GM12878 (cell line): ENCODE results near the gene PATE4. TPM values are rescaled to one million over a fixed set of nuclear protein-coding genes. Genes with fewer than 3 reads are reported as not detected.

Experiments used
- ATAC-seq: fragments of 200-7000 bp; cut with Tn5 transposase; 3 replicates; pipeline ENCODE4 v1.9.1; 2020; ENCODE audit warnings: mild to moderate bottlenecking, moderate library complexity
- BruUV-seq: library from RNA; stranded (reverse); fragments of 400-500 nt; replicated peaks from 2 replicates; lab custom pipeline; 2021; lab: Mats Ljungman, UMichigan
- CTCF ChIA-PET: fragments of 300-600 bp; sonication (Branson Sonifier 250); formaldehyde crosslinking; extraction: SDS; loops from one replicate; lab custom pipeline; 2021; ENCODE audit warnings: inconsistent platforms; lab: Yijun Ruan, JAX
- POLR2A ChIA-PET: fragments of 350-600 bp; formaldehyde crosslinking; extraction: SDS; loops from one replicate; lab custom pipeline; 2021; ENCODE audit warnings: inconsistent platforms; lab: Charles Lee
- RAD21 ChIA-PET: fragments of 300-600 bp; sonication (Branson Sonifier 250); formaldehyde crosslinking; loops from one replicate; lab custom pipeline; 2023; ENCODE audit warnings: antibody characterized with exemption; ENCODE audit not compliant: unreplicated experiment; lab: Charles Lee
- SMC1A ChIA-PET: fragments of 300-600 bp; sonication (Branson Sonifier 250); formaldehyde crosslinking; loops from one replicate; lab custom pipeline; 2023; ENCODE audit not compliant: unreplicated experiment, uncharacterized antibody; lab: Charles Lee
- DNase-seq: peaks from one replicate; pipeline ENCODE4 v3.0.0-alpha.2; 2011; ENCODE audit warnings: low read depth, low spot score
- FAIRE-seq: peaks from 3 replicates; lab custom pipeline; 2011; peaks lifted over from hg19 to GRCh38; lab: Jason Lieb, UNC
- H2AFZ ChIP-seq: 2 replicates; pipeline ENCODE4 v1.6.0; 2011; ENCODE audit warnings: low read depth, low read length, control low read depth; ENCODE audit not compliant: control insufficient read depth
- H3K27ac ChIP-seq: 2 replicates; pipeline ENCODE4 v1.5.1; 2011; ENCODE audit warnings: control low read depth; ENCODE audit not compliant: control insufficient read depth, insufficient read depth
- H3K27me3 ChIP-seq, 2 experiments: replicated peaks in 1 of 2; 2 replicates each; pipeline versions ENCODE4 v1.6.0 to v1.6.1; 2011; ENCODE audit warnings: low read length in 1 of 2; ENCODE audit not compliant: control insufficient read depth in 2 of 2, insufficient read depth in 2 of 2
- H3K36me3 ChIP-seq, 2 experiments: 2 replicates each; pipeline ENCODE4 v1.5.1; 2011; ENCODE audit warnings: low read length in 1 of 2; ENCODE audit not compliant: control insufficient read depth in 2 of 2, insufficient read depth in 2 of 2
- H3K4me1 ChIP-seq: 2 replicates; pipeline ENCODE4 v1.6.1; 2011; ENCODE audit warnings: mild to moderate bottlenecking, low read length, moderate library complexity, mixed read lengths; ENCODE audit not compliant: control insufficient read depth, insufficient read depth
- H3K4me2 ChIP-seq: 2 replicates; pipeline ENCODE4 v1.6.0; 2011; ENCODE audit warnings: control low read depth; ENCODE audit not compliant: control insufficient read depth, insufficient read depth
- H3K4me3 ChIP-seq: fragments of 200-600 bp; sonication (generic); 2 replicates; pipeline ENCODE4 v1.5.1; 2016
- H3K79me2 ChIP-seq: 2 replicates; pipeline ENCODE4 v1.6.0; 2011; ENCODE audit warnings: low read length; ENCODE audit not compliant: control insufficient read depth, insufficient read depth
- H3K9ac ChIP-seq: 2 replicates; pipeline ENCODE4 v1.8.0; 2011; ENCODE audit warnings: low read length, control low read depth, mixed read lengths; ENCODE audit not compliant: control insufficient read depth, insufficient read depth
- H3K9me3 ChIP-seq: replicated peaks from 3 replicates; pipeline ENCODE4 v1.5.1; 2011; ENCODE audit warnings: mild to moderate bottlenecking, low read length; ENCODE audit not compliant: control insufficient read depth, insufficient read depth
- H4K20me1 ChIP-seq: 2 replicates; pipeline ENCODE4 v1.6.0; 2011; ENCODE audit not compliant: control insufficient read depth, insufficient read depth
- BMI1 ChIP-seq: fragments of 450-650 bp; IDR thresholded peaks from 2 replicates; pipeline ENCODE4 v1.6.1; 2016; ENCODE audit warnings: mild to moderate bottlenecking, moderate library complexity, borderline replicate concordance
- EP300 ChIP-seq, 2 experiments: fragments of 150-350 bp in 1 of 2; IDR thresholded peaks; 2 replicates each; pipeline ENCODE4 v1.6.1; 2011 to 2012; ENCODE audit warnings: low read depth in 2 of 2, low read length in 2 of 2, borderline replicate concordance in 1 of 2, improper control_type of control experiment in 1 of 2, inconsistent platforms in 1 of 2; ENCODE audit not compliant: control insufficient read depth in 1 of 2
- FOXK2 ChIP-seq: fragments of 450-650 bp; IDR thresholded peaks from 2 replicates; pipeline ENCODE4 v1.6.1; 2017; ENCODE audit warnings: mild to moderate bottlenecking, moderate library complexity
- HCFC1 ChIP-seq: fragments of 150-350 bp; IDR thresholded peaks from 2 replicates; pipeline ENCODE4 v1.6.1; 2014; ENCODE audit warnings: low read length
- IKZF1 ChIP-seq: fragments of 450-650 bp; conservative IDR thresholded peaks from 2 replicates; pipeline ENCODE4 v1.6.1; 2017; ENCODE audit warnings: antibody characterized with exemption, mild to moderate bottlenecking
- NBN ChIP-seq: fragments of 450-650 bp; IDR thresholded peaks from 2 replicates; pipeline ENCODE4 v1.6.1; 2016
- NFXL1 ChIP-seq: fragments of 450-650 bp; IDR thresholded peaks from 2 replicates; pipeline ENCODE4 v1.6.1; 2017; ENCODE audit warnings: antibody characterized with exemption, mild to moderate bottlenecking, borderline replicate concordance
- POU2F2 ChIP-seq: IDR thresholded peaks from 3 replicates; pipeline ENCODE4 v1.6.1; 2011; ENCODE audit warnings: low read depth, mild to moderate bottlenecking, low read length, borderline replicate concordance
- SKIL ChIP-seq: fragments of 450-650 bp; IDR thresholded peaks from 2 replicates; pipeline ENCODE4 v1.6.1; 2017; ENCODE audit warnings: mild to moderate bottlenecking, low read depth, inconsistent platforms; ENCODE audit not compliant: poor library complexity, severe bottlenecking
- SMAD1 ChIP-seq: fragments of 450-650 bp; IDR thresholded peaks from 2 replicates; pipeline ENCODE4 v1.6.1; 2018; ENCODE audit warnings: mild to moderate bottlenecking, low read depth; ENCODE audit not compliant: partially characterized antibody
- SRF ChIP-seq, 2 experiments: IDR thresholded peaks; 2 replicates each; pipeline ENCODE4 v1.6.1; 2011; ENCODE audit warnings: low read depth in 2 of 2, low read length in 2 of 2, mild to moderate bottlenecking in 1 of 2, moderate library complexity in 1 of 2
- TARDBP ChIP-seq: IDR thresholded peaks from 2 replicates; pipeline ENCODE4 v1.6.1; 2016; ENCODE audit warnings: borderline replicate concordance
- TCF12 ChIP-seq: IDR thresholded peaks from 2 replicates; pipeline ENCODE4 v1.6.1; 2011; ENCODE audit warnings: low read depth, mild to moderate bottlenecking, low read length
- TCF7 ChIP-seq: IDR thresholded peaks from 2 replicates; pipeline ENCODE4 v1.6.1; 2014; ENCODE audit warnings: antibody characterized with exemption, borderline replicate concordance
- YBX1 ChIP-seq: fragments of 450-650 bp; IDR thresholded peaks from 2 replicates; pipeline ENCODE4 v1.6.1; 2016; ENCODE audit warnings: antibody characterized with exemption
- ZSCAN29 ChIP-seq: fragments of 450-650 bp; IDR thresholded peaks from 2 replicates; pipeline ENCODE4 v1.6.1; 2017; ENCODE audit warnings: mild to moderate bottlenecking, moderate library complexity
- WGBS: methylation state at CpG from one replicate; pipeline ENCODE4 v1.1.6; 2016; ENCODE audit warnings: low lambda C conversion rate; ENCODE audit not compliant: insufficient replicate concordance, insufficient coverage; ENCODE audit errors: missing lambda C conversion rate; 5-methylcytosine and 5-hydroxymethylcytosine counted together
- in situ Hi-C: fragments of 300-500 bp; cut with MboI; formaldehyde crosslinking; loops from 9 replicates; pipeline ENCODE4 v1.14.3; 2018; ENCODE audit warnings: mixed read lengths
- intact Hi-C: fragments of 100-400 bp; cut with micrococcal nuclease; formaldehyde crosslinking; loops from one replicate; pipeline ENCODE4 v1.14.2; 2022; ENCODE audit not compliant: unreplicated experiment
- polyA plus RNA-seq, 11 experiments: library from polyadenylated mRNA; depleted of rRNA in 4 of 11; unstranded in 6 of 11; stranded (reverse) in 5 of 11; fragments of >200 nt; fragmentation: Nextera tagmentation in 4 of 11; fragmentation: Illumina TruSeq in 1 of 11; extraction: Ambion mirVana in 4 of 11; extraction: Trizol in 1 of 11; gene quantifications; 1 replicate in 1 of 11; 2 replicates in 10 of 11; pipeline versions ENCODE4 v1.2.1 to v1.2.3, GENCODE V29; 2011 to 2016; ENCODE audit warnings: inconsistent platforms in 2 of 11, missing spikeins in 2 of 11, low read depth in 1 of 11
- total RNA-seq, 4 experiments: library from RNA; depleted of rRNA in 3 of 4; stranded (reverse); fragments of >200 nt in 3 of 4; fragmentation: Illumina TruSeq in 1 of 4; extraction: Trizol in 1 of 4; gene quantifications; 2 replicates each; pipeline versions ENCODE4 v1.2.1 to v1.2.3, GENCODE V29; 2013 to 2021
- TF ChIP-seq, protein P1 (sequence below): fragments of 450-650 bp; IDR thresholded peaks from 2 replicates; pipeline ENCODE4 v1.6.1; 2016; ENCODE audit warnings: mild to moderate bottlenecking
- TF ChIP-seq, protein P2 (sequence below): IDR thresholded peaks from 2 replicates; pipeline ENCODE4 v1.6.1; 2011; ENCODE audit warnings: mild to moderate bottlenecking, low read depth, low read length, moderate library complexity; ENCODE audit not compliant: insufficient replicate concordance
- TF ChIP-seq, protein P3 (sequence below): fragments of 450-650 bp; IDR thresholded peaks from 2 replicates; pipeline ENCODE4 v1.6.1; 2014; ENCODE audit warnings: mild to moderate bottlenecking

PATE4 gene
- total and polyA plus RNA-seq, 10 of the 15 experiments (the other 5 are each of a cell fraction or from before 2014, with no cell fraction given): 0.17 TPM; not detected in 9

GRCh38 chr11:125869521-125869920 lies 36.4 kb downstream of the PATE4 start:
- Histone ChIP-seq H3K9me3 (peaks cover 5% of the 10 kb centered on the region; the same call in 2 of the 3 replicates), H3K4me2 (no peak overlapping the region), H3K27me3 (no peaks in the 10 kb centered on the region; a peak in 1 of 4 replicates), H3K79me2 (no peaks in the 10 kb centered on the region), H3K9ac (no peak overlapping the region), H3K4me3 (no peak overlapping the region), H2AFZ (no peak overlapping the region), H4K20me1 (no peaks in the 10 kb centered on the region), H3K36me3 (no peaks in the 10 kb centered on the region), H3K4me1 (no peaks in the 10 kb centered on the region), H3K27ac (no peak overlapping the region)
- ATAC-seq (no peak), FAIRE-seq (no peak), DNase-seq (no peak)
- TF ChIP-seq TCF12 (no peak), YBX1 (no peak), NBN (no peak), HCFC1 (no peak), ZSCAN29 (no peak), NFXL1 (no peak), EP300 (IDR thresholded peaks at IDR 0.05; ENCODE audit: borderline replicate concordance in 1 of 2, control insufficient read depth in 1 of 2, low read depth in 2 of 2, low read length in 2 of 2) (no peak), FOXK2 (no peak), BMI1 (no peak), SKIL (no peak), TCF7 (no peak), SMAD1 (no peak), SRF (IDR thresholded peaks at IDR 0.05; ENCODE audit: low read depth in 2 of 2, low read length in 2 of 2) (no peak), TARDBP (no peak), IKZF1 (no peak), POU2F2 (no peak)
- TF ChIP-seq, protein P1, sequence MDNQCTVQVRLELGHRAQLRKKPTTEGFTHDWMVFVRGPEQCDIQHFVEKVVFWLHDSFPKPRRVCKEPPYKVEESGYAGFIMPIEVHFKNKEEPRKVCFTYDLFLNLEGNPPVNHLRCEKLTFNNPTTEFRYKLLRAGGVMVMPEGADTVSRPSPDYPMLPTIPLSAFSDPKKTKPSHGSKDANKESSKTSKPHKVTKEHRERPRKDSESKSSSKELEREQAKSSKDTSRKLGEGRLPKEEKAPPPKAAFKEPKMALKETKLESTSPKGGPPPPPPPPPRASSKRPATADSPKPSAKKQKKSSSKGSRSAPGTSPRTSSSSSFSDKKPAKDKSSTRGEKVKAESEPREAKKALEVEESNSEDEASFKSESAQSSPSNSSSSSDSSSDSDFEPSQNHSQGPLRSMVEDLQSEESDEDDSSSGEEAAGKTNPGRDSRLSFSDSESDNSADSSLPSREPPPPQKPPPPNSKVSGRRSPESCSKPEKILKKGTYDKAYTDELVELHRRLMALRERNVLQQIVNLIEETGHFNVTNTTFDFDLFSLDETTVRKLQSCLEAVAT: no peak
- TF ChIP-seq, protein P2, sequence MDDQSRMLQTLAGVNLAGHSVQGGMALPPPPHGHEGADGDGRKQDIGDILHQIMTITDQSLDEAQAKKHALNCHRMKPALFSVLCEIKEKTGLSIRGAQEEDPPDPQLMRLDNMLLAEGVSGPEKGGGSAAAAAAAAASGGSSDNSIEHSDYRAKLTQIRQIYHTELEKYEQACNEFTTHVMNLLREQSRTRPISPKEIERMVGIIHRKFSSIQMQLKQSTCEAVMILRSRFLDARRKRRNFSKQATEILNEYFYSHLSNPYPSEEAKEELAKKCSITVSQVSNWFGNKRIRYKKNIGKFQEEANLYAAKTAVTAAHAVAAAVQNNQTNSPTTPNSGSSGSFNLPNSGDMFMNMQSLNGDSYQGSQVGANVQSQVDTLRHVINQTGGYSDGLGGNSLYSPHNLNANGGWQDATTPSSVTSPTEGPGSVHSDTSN: no peak
- TF ChIP-seq, protein P3, sequence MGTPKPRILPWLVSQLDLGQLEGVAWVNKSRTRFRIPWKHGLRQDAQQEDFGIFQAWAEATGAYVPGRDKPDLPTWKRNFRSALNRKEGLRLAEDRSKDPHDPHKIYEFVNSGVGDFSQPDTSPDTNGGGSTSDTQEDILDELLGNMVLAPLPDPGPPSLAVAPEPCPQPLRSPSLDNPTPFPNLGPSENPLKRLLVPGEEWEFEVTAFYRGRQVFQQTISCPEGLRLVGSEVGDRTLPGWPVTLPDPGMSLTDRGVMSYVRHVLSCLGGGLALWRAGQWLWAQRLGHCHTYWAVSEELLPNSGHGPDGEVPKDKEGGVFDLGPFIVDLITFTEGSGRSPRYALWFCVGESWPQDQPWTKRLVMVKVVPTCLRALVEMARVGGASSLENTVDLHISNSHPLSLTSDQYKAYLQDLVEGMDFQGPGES: no peak
- ChIA-PET RAD21 (no interaction called here), CTCF (no interaction called here), POLR2A (no interaction called here), SMC1A (no interaction called here)
- intact Hi-C loops: no loop called here
- in situ Hi-C loops: no loop called here
- no TSS peak for BruUV-seq
- 69% methylated on average over 2 of the region's 2 CpGs for WGBS
